Heart left ventricle (tissue), 16 donors: ENCODE measurements around the gene FOXRED1. TPM values are rescaled to one million over a fixed set of nuclear protein-coding genes. Genes with fewer than 3 reads are reported as not detected.

ENCODE experiments used
- ATAC-seq, 4 donors: fragments of 200-7000 bp; cut with Tn5 transposase; one replicate each; pipeline ENCODE4 v1.9.1; 2020 to 2022; ENCODE audit warnings: moderate library complexity in 4 of 4, mild to moderate bottlenecking in 3 of 4, moderate number of reproducible peaks in 1 of 4
- DNase-seq, 5 donors: peaks; one replicate each; pipeline ENCODE4 v3.0.0-alpha.2; 2020
- H3K27ac ChIP-seq, 12 donors: fragments of 200-600 bp; sonication (generic) in 4 of 12; one replicate each; pipeline versions ENCODE4 v1.5.0 to v1.8.0; 2016 to 2022; ENCODE audit warnings: mild to moderate bottlenecking in 2 of 12
- H3K27me3 ChIP-seq, 9 donors: fragments of 200-600 bp; sonication (generic) in 2 of 9; one replicate each; pipeline versions ENCODE4 v1.5.1 to v1.8.0; 2016 to 2022; ENCODE audit warnings: mild to moderate bottlenecking in 3 of 9
- H3K36me3 ChIP-seq, 9 donors: fragments of 200-600 bp; sonication (generic) in 2 of 9; one replicate each; pipeline versions ENCODE4 v1.5.0 to v1.8.0; 2018 to 2022; ENCODE audit warnings: mild to moderate bottlenecking in 2 of 9
- H3K4me1 ChIP-seq, 12 donors: fragments of 200-600 bp; sonication (generic) in 4 of 12; one replicate each; pipeline versions ENCODE4 v1.5.0 to v1.8.0; 2016 to 2022; ENCODE audit warnings: mild to moderate bottlenecking in 3 of 12
- H3K4me3 ChIP-seq, 12 donors: fragments of 200-600 bp; sonication (generic) in 4 of 12; one replicate each; pipeline versions ENCODE4 v1.5.0 to v1.8.0; 2017 to 2022; ENCODE audit warnings: mild to moderate bottlenecking in 9 of 12, moderate library complexity in 4 of 12
- H3K9me3 ChIP-seq, 12 donors: fragments of 200-600 bp; sonication (generic) in 4 of 12; one replicate each; pipeline versions ENCODE4 v1.5.0 to v1.8.0; 2016 to 2022; ENCODE audit warnings: mild to moderate bottlenecking in 1 of 12
- POLR2A ChIP-seq, 2 donors: fragments of 450-650 bp; IDR thresholded peaks; one replicate each; pipeline ENCODE4 v1.6.1; 2017; ENCODE audit warnings: antibody characterized with exemption in 2 of 2, mild to moderate bottlenecking in 2 of 2, moderate library complexity in 2 of 2
- WGBS, 4 donors: extraction: QIAGEN DNeasy Blood & Tissue Kit in 2 of 4; methylation state at CpG; one replicate each; pipeline versions ENCODE4 v1.1.5 to v1.1.7; 2013 to 2018; 5-methylcytosine and 5-hydroxymethylcytosine counted together
- intact Hi-C, 10 donors: fragments of 100-400 bp; cut with DNase I; formaldehyde crosslinking; loops; one replicate each; pipeline versions ENCODE4 v1.11.1 to v1.14.2; 2022
- polyA plus RNA-seq, 2 donors: library from polyadenylated mRNA; stranded (reverse); fragments of 200-250 nt; gene quantifications; one replicate each; pipeline ENCODE4 v1.2.3, GENCODE V29; 2013
- total RNA-seq, 9 donors: library from RNA; depleted of rRNA in 2 of 9; stranded (reverse); fragments of >200 nt in 2 of 9; fragmentation: NEBNext Ultra II Directional in 3 of 9; extraction: Animal tissue kit (Norgen Biotek cat#: 25700) in 3 of 9; gene quantifications; one replicate each; pipeline versions ENCODE4 v1.1.0 to v1.2.4, GENCODE V29; 2016 to 2023
- TF ChIP-seq, protein P1 (sequence below), 12 donors: fragments of 200-600 bp; sonication (generic) in 4 of 12; IDR thresholded peaks; one replicate each; pipeline versions ENCODE4 v1.5.0 to v1.8.0; 2018 to 2022; ENCODE audit warnings: antibody characterized with exemption in 12 of 12, mild to moderate bottlenecking in 5 of 12
- donor health status: ischemic (EF 13 %, LVEDD 7.1; RV severe dilation, severe dysfunction).
- donor health status: healthy with polysubstance abuse.
- donor health status: DM: no; HTN: yes; CAD: no.
- donor health status: DM: no; HTN: no; CAD: no.
- donor health status: ischemic (EF 25% LVEDD 6.9; RV normal size, moderate dysfunction).
- donor health status: ischemic (EF 25% LVEDD 5.7; RV mildly dilated, moderate dysfunction).
- donor health status: healthy.
- donor health status: DM: yes; HTN: yes; CAD: no.
- donor health status: ischemic (EF 35%, LVEDD 5.7; RV mildly dilated, moderate dysfunction).
- donor health status: nonischemic (EF 11% LVEDD 7.7; RV severe dilation, severe dysfunction).
- donor health status: DM: yes; HTN: yes; CAD: no.
- donor health status: PGD.
- donor health status: ischemic (EF 29% LVEDD 5.4; RV normal size, mild dysfunction).
- donor health status: nonischemic (EF 23%, LVEDD 6.1; RV moderate dilation, normal function).

Gene FOXRED1
- total and polyA plus RNA-seq, 11 donors = 22.0 to 49.1 (median 32.2) TPM

- H3K27me3 ChIP-seq = no peaks in the 10 kb centered on the region
- intact Hi-C loops = loop anchor here (2.0 to 10.0 kb wide), 18 partner anchors 36 to 1033 kb away; partner anchors contain the start of gene ST3GAL4 (in 1 of the 10)
- peaks cover 0 to 30% (median 6%) of the 10 kb centered on the region in 12 donors for H3K4me1 ChIP-seq
- no peak overlapping the region for H3K4me3 ChIP-seq
- peak in 1 of 4 donors; percentile 17 for ATAC-seq
- H3K36me3 ChIP-seq = peaks cover 0 to 50% (median 29%) of the 10 kb centered on the region in 9 donors
- DNase-seq = peak in 1 of 5 donors; percentile 18
- H3K9me3 ChIP-seq = no peaks in the 10 kb centered on the region
- WGBS, 4 donors = 90 to 94% (median 92%) methylated on average over 14 of the region's 14 CpGs
- no peak overlapping the region for H3K27ac ChIP-seq
- no peak for TF ChIP-seq POLR2A (IDR thresholded peaks at IDR 0.05)
- TF ChIP-seq, protein P1, sequence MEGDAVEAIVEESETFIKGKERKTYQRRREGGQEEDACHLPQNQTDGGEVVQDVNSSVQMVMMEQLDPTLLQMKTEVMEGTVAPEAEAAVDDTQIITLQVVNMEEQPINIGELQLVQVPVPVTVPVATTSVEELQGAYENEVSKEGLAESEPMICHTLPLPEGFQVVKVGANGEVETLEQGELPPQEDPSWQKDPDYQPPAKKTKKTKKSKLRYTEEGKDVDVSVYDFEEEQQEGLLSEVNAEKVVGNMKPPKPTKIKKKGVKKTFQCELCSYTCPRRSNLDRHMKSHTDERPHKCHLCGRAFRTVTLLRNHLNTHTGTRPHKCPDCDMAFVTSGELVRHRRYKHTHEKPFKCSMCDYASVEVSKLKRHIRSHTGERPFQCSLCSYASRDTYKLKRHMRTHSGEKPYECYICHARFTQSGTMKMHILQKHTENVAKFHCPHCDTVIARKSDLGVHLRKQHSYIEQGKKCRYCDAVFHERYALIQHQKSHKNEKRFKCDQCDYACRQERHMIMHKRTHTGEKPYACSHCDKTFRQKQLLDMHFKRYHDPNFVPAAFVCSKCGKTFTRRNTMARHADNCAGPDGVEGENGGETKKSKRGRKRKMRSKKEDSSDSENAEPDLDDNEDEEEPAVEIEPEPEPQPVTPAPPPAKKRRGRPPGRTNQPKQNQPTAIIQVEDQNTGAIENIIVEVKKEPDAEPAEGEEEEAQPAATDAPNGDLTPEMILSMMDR (IDR thresholded peaks at IDR 0.05) = no peak
Observed at GRCh38 chr11:126311401-126312291, 42.7 kb downstream of the FOXRED1 start.

- no peak overlapping the region for H3K27ac ChIP-seq
- DNase-seq (no peak), ATAC-seq (no peak)
- 71 to 81% (median 77%) methylated on average over 8 of the region's 8 CpGs for WGBS, 4 donors
- peaks cover 4 to 40% (median 15%) of the 10 kb centered on the region in 12 donors for H3K4me1 ChIP-seq
- no peak overlapping the region for H3K4me3 ChIP-seq
- no peaks in the 10 kb centered on the region for H3K9me3 ChIP-seq
- no peaks in the 10 kb centered on the region for H3K27me3 ChIP-seq
- intact Hi-C loops = loop anchor here in 9 of 10 donors (5.0 to 10.0 kb wide), 13 partner anchors 34 to 1032 kb away; partner anchors contain the start of gene ST3GAL4 (in 1 of the 9)
- peaks cover 0 to 43% (median 21%) of the 10 kb centered on the region in 9 donors for H3K36me3 ChIP-seq
- TF ChIP-seq, protein P1 (IDR thresholded peaks at IDR 0.05) = no peak
- no peak for TF ChIP-seq POLR2A (IDR thresholded peaks at IDR 0.05)
Observed at GRCh38 chr11:126312961-126313360, 44.0 kb downstream of the FOXRED1 start.

- Histone ChIP-seq H3K4me3 (no peak overlapping the region), H3K27ac (no peak overlapping the region), H3K27me3 (no peaks in the 10 kb centered on the region), H3K4me1 (peaks cover 6 to 48% (median 22%) of the 10 kb centered on the region in 12 donors), H3K36me3 (peaks cover 0 to 35% (median 15%) of the 10 kb centered on the region in 9 donors), H3K9me3 (no peaks in the 10 kb centered on the region)
- ATAC-seq (no peak), DNase-seq (no peak)
- 93 to 94% (median 93%) methylated on average over 5 of the region's 5 CpGs for WGBS, 4 donors
- TF ChIP-seq POLR2A (IDR thresholded peaks at IDR 0.05) = no peak
- TF ChIP-seq, protein P1 (IDR thresholded peaks at IDR 0.05) = no peak
- intact Hi-C loops = loop anchor here in 9 of 10 donors (2.0 to 10.0 kb wide), 14 partner anchors 33 to 1031 kb away; partner anchors contain the start of gene ST3GAL4 (in 1 of the 9)
Observed at GRCh38 chr11:126313826-126314225, 44.9 kb downstream of the FOXRED1 start.

- peak overlapping the region; percentile 73 to 93 (median 82) for H3K27ac ChIP-seq
- intact Hi-C loops = loop anchor here in 9 of 10 donors (5.0 to 10.0 kb wide), 9 partner anchors 40 to 1027 kb away; partner anchors contain the start of gene ST3GAL4 (in 4 of the 9)
- DNase-seq = no peak
- H3K27me3 ChIP-seq = no peaks in the 10 kb centered on the region
- peak overlapping the region in 3 of 12 donors; percentile 15 to 44 (median 35) for H3K4me3 ChIP-seq
- TF ChIP-seq POLR2A (IDR thresholded peaks at IDR 0.05) = no peak
- TF ChIP-seq, protein P1 (IDR thresholded peaks at IDR 0.05) = no peak
- no peaks in the 10 kb centered on the region for H3K9me3 ChIP-seq
- peaks cover 0 to 17% (median 4%) of the 10 kb centered on the region in 9 donors for H3K36me3 ChIP-seq
- 55 to 69% (median 61%) methylated on average over 1 of the region's 1 CpG for WGBS, 4 donors
- H3K4me1 ChIP-seq = peaks cover 7 to 45% (median 27%) of the 10 kb centered on the region in 12 donors
- no peak for ATAC-seq
Observed at GRCh38 chr11:126317432-126317755, 48.4 kb downstream of the FOXRED1 start.
